Body of pancreas (tissue), 4 donors: ENCODE results near the gene KLK6.

ENCODE experiments used
- POLR2A ChIP-seq, 3 donors: fragments of 450-650 bp; IDR thresholded peaks; one replicate each; pipeline ENCODE4 v1.6.1; 2016; ENCODE audit warnings: antibody characterized with exemption in 3 of 3, mild to moderate bottlenecking in 2 of 3
- TF ChIP-seq, protein P1 (sequence below), 7 experiments: fragments of 450-650 bp in 4 of 7; fragments of 200-600 bp in 3 of 7; sonication (generic) in 3 of 7; IDR thresholded peaks; one replicate each; pipeline ENCODE4 v1.5.1; 2016 to 2019; ENCODE audit warnings: antibody characterized with exemption in 7 of 7

DNA sequence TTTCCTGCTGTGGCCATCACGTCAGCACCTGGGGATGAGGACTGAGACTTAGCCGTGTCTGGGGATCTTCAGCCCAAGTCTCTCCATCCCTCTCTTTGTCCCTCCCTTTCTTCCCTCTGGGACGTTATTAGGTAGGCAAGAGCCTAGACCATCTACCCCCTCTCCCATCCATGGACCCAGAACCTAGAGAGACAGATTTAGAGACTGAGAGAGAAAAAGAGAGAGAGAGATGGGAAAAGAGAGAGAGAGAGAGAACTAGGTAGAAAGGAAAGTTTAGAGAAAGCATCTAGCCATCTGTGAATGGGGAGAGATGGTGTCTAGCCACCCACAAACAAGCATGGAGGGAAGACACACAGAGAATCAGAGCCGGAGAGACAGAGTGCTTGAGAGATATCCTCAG is 58.7 kb downstream of the KLK6 start:
- TF ChIP-seq, protein P1, sequence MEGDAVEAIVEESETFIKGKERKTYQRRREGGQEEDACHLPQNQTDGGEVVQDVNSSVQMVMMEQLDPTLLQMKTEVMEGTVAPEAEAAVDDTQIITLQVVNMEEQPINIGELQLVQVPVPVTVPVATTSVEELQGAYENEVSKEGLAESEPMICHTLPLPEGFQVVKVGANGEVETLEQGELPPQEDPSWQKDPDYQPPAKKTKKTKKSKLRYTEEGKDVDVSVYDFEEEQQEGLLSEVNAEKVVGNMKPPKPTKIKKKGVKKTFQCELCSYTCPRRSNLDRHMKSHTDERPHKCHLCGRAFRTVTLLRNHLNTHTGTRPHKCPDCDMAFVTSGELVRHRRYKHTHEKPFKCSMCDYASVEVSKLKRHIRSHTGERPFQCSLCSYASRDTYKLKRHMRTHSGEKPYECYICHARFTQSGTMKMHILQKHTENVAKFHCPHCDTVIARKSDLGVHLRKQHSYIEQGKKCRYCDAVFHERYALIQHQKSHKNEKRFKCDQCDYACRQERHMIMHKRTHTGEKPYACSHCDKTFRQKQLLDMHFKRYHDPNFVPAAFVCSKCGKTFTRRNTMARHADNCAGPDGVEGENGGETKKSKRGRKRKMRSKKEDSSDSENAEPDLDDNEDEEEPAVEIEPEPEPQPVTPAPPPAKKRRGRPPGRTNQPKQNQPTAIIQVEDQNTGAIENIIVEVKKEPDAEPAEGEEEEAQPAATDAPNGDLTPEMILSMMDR (IDR thresholded peaks at IDR 0.05) = no peak
- TF ChIP-seq POLR2A (IDR thresholded peaks at IDR 0.05) = no peak
